Endodermal cell (in vitro differentiated cells): Measurements from ENCODE around the gene RHOG. TPM values are rescaled to one million over a fixed set of nuclear protein-coding genes. Genes with fewer than 3 reads are reported as not detected.
A peak's percentile ranks its signal among the peaks of the same experiment; 100 is the strongest.
"Not testable (repeated sequence)": the region's sequence is repeated elsewhere in the genome, so short reads cannot be mapped to it uniquely, and the experiment has no call there.

Experiments
- DNase-seq: peaks from one replicate; pipeline ENCODE4 v3.0.0-alpha.2; 2017
- H3K27ac ChIP-seq: 2 replicates; pipeline ENCODE4 v1.5.1; 2013; ENCODE audit warnings: mild to moderate bottlenecking, low read depth, low read length, moderate library complexity
- H3K27me3 ChIP-seq: 2 replicates; pipeline ENCODE4 v1.6.1; 2013; ENCODE audit warnings: mild to moderate bottlenecking, low read length, moderate library complexity; ENCODE audit not compliant: insufficient read depth, control insufficient read depth, poor library complexity, severe bottlenecking
- H3K36me3 ChIP-seq: 2 replicates; pipeline ENCODE4 v1.7.0; 2013; ENCODE audit warnings: mild to moderate bottlenecking, low read length, moderate library complexity; ENCODE audit not compliant: control insufficient read depth, insufficient read depth
- H3K4me1 ChIP-seq: one replicate; pipeline ENCODE4 v1.7.0; 2013; ENCODE audit warnings: low read length; ENCODE audit not compliant: control insufficient read depth, insufficient read depth
- H3K4me3 ChIP-seq: 2 replicates; pipeline ENCODE4 v1.5.1; 2013; ENCODE audit warnings: mild to moderate bottlenecking, low read length, moderate library complexity
- H3K9ac ChIP-seq: 2 replicates; pipeline ENCODE4 v1.6.1; 2013; ENCODE audit warnings: mild to moderate bottlenecking, low read length, moderate library complexity; ENCODE audit not compliant: poor library complexity, severe bottlenecking; ENCODE audit errors: extremely low read depth
- H3K9me3 ChIP-seq: 2 replicates; pipeline ENCODE4 v1.6.1; 2013; ENCODE audit warnings: mild to moderate bottlenecking, low read length, moderate library complexity; ENCODE audit not compliant: control insufficient read depth
- H3K27ac Mint-ChIP-seq: 2 replicates; pipeline ENCODE4 v1.8.0; 2020; ENCODE audit warnings: mixed read lengths
- H3K27me3 Mint-ChIP-seq: 2 replicates; pipeline ENCODE4 v1.8.0; 2021; ENCODE audit warnings: mild to moderate bottlenecking, mixed read lengths; ENCODE audit not compliant: insufficient read depth
- H3K36me3 Mint-ChIP-seq: 2 replicates; pipeline ENCODE4 v1.8.0; 2020; ENCODE audit warnings: low read depth, mixed read lengths
- H3K4me1 Mint-ChIP-seq: 2 replicates; pipeline ENCODE4 v1.8.0; 2020; ENCODE audit warnings: mixed read lengths
- H3K4me3 Mint-ChIP-seq: 2 replicates; pipeline ENCODE4 v1.8.0; 2020; ENCODE audit warnings: mild to moderate bottlenecking, moderate library complexity, mixed read lengths
- H3K9me3 Mint-ChIP-seq: 2 replicates; pipeline ENCODE4 v1.8.0; 2020; ENCODE audit warnings: mild to moderate bottlenecking, mixed read lengths
- CTCF ChIP-seq: fragments of 200-600 bp; sonication (generic); conservative IDR thresholded peaks from 2 replicates; pipeline ENCODE4 v1.5.0; 2021; ENCODE audit warnings: antibody characterized with exemption, mild to moderate bottlenecking
- WGBS, 2 experiments: methylation state at CpG; one replicate each; pipeline versions ENCODE4 v1.1.5 to v1.1.7; 2013; ENCODE audit warnings: missing lambda C conversion rate in 2 of 2, mixed read lengths in 1 of 2; ENCODE audit not compliant: insufficient coverage in 1 of 2, insufficient read length in 1 of 2; 5-methylcytosine and 5-hydroxymethylcytosine counted together
- total RNA-seq, 2 donors: library from RNA; stranded (reverse); fragmentation: NEBNext Ultra II Directional in 1 of 2; extraction: Animal tissue kit (Norgen Biotek cat#: 25700) in 1 of 2; gene quantifications; 2 replicates in 1 of 2; 3 replicates in 1 of 2; pipeline ENCODE4 v1.2.1, GENCODE V29; 2021

Gene RHOG
- total RNA-seq, 2 donors from 2014 or later: 25.5 to 27.6 TPM

DNA sequence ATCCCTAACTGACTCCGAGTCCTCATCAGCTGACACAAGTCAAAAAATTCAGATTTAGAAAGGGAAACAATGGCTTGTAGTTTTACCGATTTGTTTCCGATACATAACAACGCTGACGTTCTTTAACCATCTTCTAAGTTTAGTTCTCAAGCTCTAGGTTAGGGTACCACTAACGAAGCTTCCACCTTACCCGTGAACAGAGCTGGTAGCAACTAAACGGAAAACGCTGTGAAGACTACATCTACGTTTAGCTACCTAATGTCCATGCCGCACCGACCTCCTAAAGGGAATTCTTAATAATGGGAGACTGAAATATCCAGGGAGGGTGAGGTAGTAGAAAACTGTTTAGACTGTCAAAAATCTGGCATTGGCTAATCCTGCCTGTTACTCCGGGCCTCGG is 44.4 kb downstream of the RHOG start:
- Histone ChIP-seq H3K27me3 (no peaks in the 10 kb centered on the region), H3K4me3 (peak overlapping the region; percentile 97), H3K27ac (no peak overlapping the region), H3K36me3 (peaks cover 37% of the 10 kb centered on the region), H3K9ac (peak overlapping the region; percentile 88), H3K4me1 (no peaks in the 10 kb centered on the region), H3K9me3 (no peaks in the 10 kb centered on the region)
- Mint-ChIP-seq H3K36me3 (peaks cover 27% of the 10 kb centered on the region), H3K27me3 (no peaks in the 10 kb centered on the region), H3K27ac (peak overlapping the region; percentile 98), H3K9me3 (peaks cover 3% of the 10 kb centered on the region), H3K4me1 (peaks cover 10% of the 10 kb centered on the region), H3K4me3 (peak overlapping the region; percentile 77)
- no peak for DNase-seq
- 32 to 39% methylated on average over 10 to 14 of the region's 14 CpGs for WGBS, 2 experiments
- no peak for TF ChIP-seq CTCF

DNA sequence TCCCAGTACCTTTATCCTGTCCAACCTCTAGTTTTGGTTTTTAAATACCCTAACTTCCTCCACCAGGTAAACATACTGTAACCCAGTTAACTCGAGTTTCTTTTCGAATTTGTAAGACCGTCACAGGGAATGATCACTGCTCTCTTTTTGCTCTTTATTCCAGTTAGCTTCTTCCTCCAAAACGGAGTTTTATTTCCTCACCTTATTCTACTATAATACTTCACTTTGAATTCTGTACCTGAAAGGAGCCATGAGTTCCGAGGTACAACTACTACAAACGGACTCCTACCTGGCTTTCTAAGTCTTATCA is 44.8 kb downstream of the RHOG start:
- Mint-ChIP-seq H3K9me3 (peaks cover 3% of the 10 kb centered on the region), H3K36me3 (peaks cover 27% of the 10 kb centered on the region), H3K27ac (no peak overlapping the region), H3K4me3 (peak overlapping the region; percentile 77), H3K4me1 (peaks cover 10% of the 10 kb centered on the region), H3K27me3 (no peaks in the 10 kb centered on the region)
- Histone ChIP-seq H3K36me3 (peaks cover 37% of the 10 kb centered on the region), H3K9me3 (no peaks in the 10 kb centered on the region), H3K4me3 (peak overlapping the region; percentile 97), H3K4me1 (no peaks in the 10 kb centered on the region), H3K9ac (peak overlapping the region; percentile 88), H3K27me3 (no peaks in the 10 kb centered on the region), H3K27ac (no peak overlapping the region)
- 72 to 74% methylated on average over 6 of the region's 6 CpGs for WGBS, 2 experiments
- TF ChIP-seq CTCF: no peak
- DNase-seq: no peak

- Mint-ChIP-seq H3K36me3 (peaks cover 31% of the 10 kb centered on the region), H3K4me1 (peaks cover 10% of the 10 kb centered on the region), H3K27me3 (no peaks in the 10 kb centered on the region), H3K9me3 (peaks cover 3% of the 10 kb centered on the region), H3K27ac (no peak overlapping the region), H3K4me3 (peak overlapping the region; percentile 77)
- Histone ChIP-seq H3K9ac (no peak overlapping the region), H3K4me3 (peak overlapping the region; percentile 97), H3K4me1 (no peaks in the 10 kb centered on the region), H3K27ac (no peak overlapping the region), H3K9me3 (no peaks in the 10 kb centered on the region), H3K27me3 (no peaks in the 10 kb centered on the region), H3K36me3 (peaks cover 40% of the 10 kb centered on the region)
- no peak for DNase-seq
- WGBS, 2 experiments: 95 to 96% methylated on average over 3 to 8 of the region's 8 CpGs
- no peak for TF ChIP-seq CTCF
Observed at GRCh38 chr11:3795131-3796001, 45.4 kb downstream of the RHOG start.

DNA sequence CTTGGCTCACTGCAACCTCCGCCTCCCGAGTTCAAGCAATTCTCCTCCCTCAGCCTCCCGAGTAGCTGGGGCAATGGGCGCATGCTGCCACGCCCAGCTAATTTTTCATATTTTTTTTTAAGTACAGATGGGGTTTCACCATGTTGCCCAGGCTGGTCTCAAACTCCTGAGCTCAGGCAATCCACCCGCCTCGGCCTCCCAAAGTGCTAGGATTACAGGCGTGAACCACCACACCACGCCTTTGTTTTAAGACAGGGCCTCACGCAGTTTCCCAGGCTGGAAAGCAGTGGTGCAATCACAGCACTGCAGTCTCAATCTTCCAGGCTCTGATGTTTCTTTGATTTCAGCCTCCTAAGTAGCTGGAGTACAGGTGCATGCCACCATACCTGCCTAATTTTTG is 46.4 kb downstream of the RHOG start:
- H3K4me3 ChIP-seq, H3K27me3 Mint-ChIP-seq, H3K4me1 ChIP-seq, H3K9me3 Mint-ChIP-seq, H3K9ac ChIP-seq, H3K27ac ChIP-seq, H3K27me3 ChIP-seq, H3K4me1 Mint-ChIP-seq, H3K9me3 ChIP-seq, H3K4me3 Mint-ChIP-seq, DNase-seq: not testable (repeated sequence)
- 96 to 97% methylated on average over 9 to 10 of the region's 10 CpGs for WGBS, 2 experiments
- Mint-ChIP-seq H3K27ac (peak overlapping the region; percentile 48), H3K36me3 (peaks cover 35% of the 10 kb centered on the region)
- H3K36me3 ChIP-seq: peaks cover 47% of the 10 kb centered on the region
